RWPE1 (cell line): ENCODE results near the gene BNIP5.
A peak's percentile ranks its signal among the peaks of the same experiment; 100 is the strongest.

Source experiments
- CTCF ChIA-PET: fragments of 350-600 bp; sonication (Branson Sonifier 250); formaldehyde crosslinking; extraction: SDS; loops from one replicate; lab custom pipeline; 2021; lab: Yijun Ruan, JAX
- POLR2A ChIA-PET: fragments of 400-600 bp; formaldehyde crosslinking; extraction: SDS; loops from one replicate; lab custom pipeline; 2020; ENCODE audit warnings: antibody characterized with exemption; ENCODE audit not compliant: low non-redundant PET; lab: Yijun Ruan, JAX
- DNase-seq: peaks from one replicate; pipeline ENCODE4 v3.0.0; 2012; ENCODE audit warnings: low spot score
- H3K27ac ChIP-seq: fragments of 450-650 bp; 2 replicates; pipeline ENCODE4 v1.5.1; 2017
- CTCF ChIP-seq: fragments of 450-650 bp; conservative IDR thresholded peaks from 2 replicates; pipeline ENCODE4 v1.5.1; 2017; ENCODE audit warnings: low read depth, mild to moderate bottlenecking

Gene BNIP5

GRCh38 chr6:36272234-36272633, 64.5 kb downstream of the BNIP5 start:
- no peak overlapping the region for H3K27ac ChIP-seq
- no peak for TF ChIP-seq CTCF
- CTCF ChIA-PET = interaction anchor here (0.5 kb wide), 1 partner anchor 69 kb away, joined by 3 read pairs; no protein-coding TSS in a partner anchor
- POLR2A ChIA-PET = no interaction called here
- no peak for DNase-seq

GRCh38 chr6:36269834-36270705, 66.6 kb downstream of the BNIP5 start, which contains the start of gene PNPLA1:
Gene PNPLA1, plus strand, starts transcription at chr6:36270060. Its CDS starts 400 bp downstream, at chr6:36270460.
- DNase-seq = peak; percentile 46

GRCh38 chr6:36268478-36269275, 68.0 kb downstream of the BNIP5 start:
- ChIA-PET CTCF (interaction anchor here (0.5 to 0.7 kb wide), 2 partner anchors 34 to 203 kb away, joined by 3 to 6 read pairs; no protein-coding TSS in a partner anchor), POLR2A (no interaction called here)

More at GRCh38 chr6:36269834-36270705, 66.6 kb downstream of the BNIP5 start, which contains the start of gene PNPLA1:
- no peak for TF ChIP-seq CTCF
- ChIA-PET POLR2A (no interaction called here), CTCF (no interaction called here)
- no peak within 1 kb of the TSS for H3K27ac ChIP-seq

GRCh38 chr6:36267731-36268477, 68.8 kb downstream of the BNIP5 start:
- ChIA-PET CTCF (interaction anchor here (0.5 to 1.1 kb wide), 3 partner anchors 34 to 202 kb away, joined by 3 to 6 read pairs (median 3); no protein-coding TSS in a partner anchor), POLR2A (no interaction called here)
- no peak overlapping the region for H3K27ac ChIP-seq
- no peak for DNase-seq
- no peak for TF ChIP-seq CTCF

More at GRCh38 chr6:36268478-36269275, 68.0 kb downstream of the BNIP5 start:
- no peak for TF ChIP-seq CTCF
- H3K27ac ChIP-seq = no peak overlapping the region
- DNase-seq = no peak

GRCh38 chr6:36266913-36267644, 69.6 kb downstream of the BNIP5 start:
- H3K27ac ChIP-seq = no peak overlapping the region
- TF ChIP-seq CTCF = no peak
- CTCF ChIA-PET = interaction anchor here (1.1 kb wide), 1 partner anchor 35 kb away, joined by 3 read pairs; no protein-coding TSS in a partner anchor

More at GRCh38 chr6:36266913-36267644, 69.6 kb downstream of the BNIP5 start:
- POLR2A ChIA-PET = no interaction called here
- DNase-seq = no peak
